ENCODE data around the gene MATN3.
"Not testable (repeated sequence)": the region's sequence is repeated elsewhere in the genome, so short reads cannot be mapped to it uniquely, and the experiment has no call there.

MATN3 gene, protein sequence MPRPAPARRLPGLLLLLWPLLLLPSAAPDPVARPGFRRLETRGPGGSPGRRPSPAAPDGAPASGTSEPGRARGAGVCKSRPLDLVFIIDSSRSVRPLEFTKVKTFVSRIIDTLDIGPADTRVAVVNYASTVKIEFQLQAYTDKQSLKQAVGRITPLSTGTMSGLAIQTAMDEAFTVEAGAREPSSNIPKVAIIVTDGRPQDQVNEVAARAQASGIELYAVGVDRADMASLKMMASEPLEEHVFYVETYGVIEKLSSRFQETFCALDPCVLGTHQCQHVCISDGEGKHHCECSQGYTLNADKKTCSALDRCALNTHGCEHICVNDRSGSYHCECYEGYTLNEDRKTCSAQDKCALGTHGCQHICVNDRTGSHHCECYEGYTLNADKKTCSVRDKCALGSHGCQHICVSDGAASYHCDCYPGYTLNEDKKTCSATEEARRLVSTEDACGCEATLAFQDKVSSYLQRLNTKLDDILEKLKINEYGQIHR

DNA sequence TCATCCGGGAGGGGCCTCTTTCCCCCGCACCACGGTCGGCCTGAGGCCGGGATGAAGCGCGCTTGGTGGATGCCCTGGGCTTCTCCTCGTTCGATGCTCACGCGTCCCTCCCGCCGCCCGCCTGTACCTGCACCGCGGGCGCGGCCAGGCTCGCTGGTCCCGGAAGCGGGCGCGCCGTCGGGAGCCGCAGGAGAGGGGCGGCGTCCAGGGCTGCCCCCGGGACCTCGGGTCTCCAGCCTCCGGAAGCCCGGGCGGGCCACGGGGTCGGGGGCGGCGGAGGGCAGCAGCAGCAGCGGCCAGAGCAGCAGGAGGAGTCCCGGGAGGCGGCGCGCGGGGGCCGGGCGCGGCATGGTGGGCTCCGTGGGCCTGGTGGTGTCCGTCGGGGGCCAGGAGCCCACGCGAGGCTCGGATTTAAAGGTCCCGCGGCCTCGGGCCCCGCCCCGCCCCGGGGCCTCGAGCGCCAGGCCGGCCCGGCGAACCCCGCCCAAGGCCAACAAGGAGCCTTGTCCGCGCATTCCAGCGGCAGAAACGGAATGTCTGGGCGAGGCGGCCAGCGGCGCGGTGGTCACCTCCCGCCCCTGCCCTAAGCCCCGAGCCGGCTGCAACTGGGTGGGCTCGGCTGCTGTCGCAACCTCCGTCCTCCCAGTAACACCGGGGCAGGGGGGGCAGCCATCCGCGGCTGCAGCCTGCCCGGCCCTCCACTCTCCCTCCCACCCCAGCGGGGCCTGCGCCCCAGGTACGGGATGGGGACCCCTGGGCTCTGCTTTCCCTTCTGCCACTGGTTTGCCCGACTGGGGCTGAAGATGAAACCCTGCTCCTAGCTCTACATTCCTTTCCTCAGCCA, at the start of gene MATN3:
Gene MATN3, minus strand, starts transcription at position 387 of the 844 bp plus-strand sequence. Its CDS starts 37 bp downstream, at position 350.
- no peak for DNase-seq (ENCODE audit: low read depth)

- no peak for DNase-seq (ENCODE audit: low read depth)
Observed at GRCh38 chr2:20061940-20062339, 49.5 kb upstream of the MATN3 start.

- no peak for DNase-seq (ENCODE audit: low read depth)
Observed at GRCh38 chr2:20061476-20061875, 49.0 kb upstream of the MATN3 start.

- no peak for DNase-seq (ENCODE audit: low read depth)
Observed at GRCh38 chr2:20060106-20060505, 47.6 kb upstream of the MATN3 start.

- no peak for DNase-seq (ENCODE audit: low read depth)
Observed at GRCh38 chr2:20057268-20057667, 44.8 kb upstream of the MATN3 start.

GRCh38 chr2:20054931-20055330, 42.5 kb upstream of the MATN3 start:
- no peak for DNase-seq (ENCODE audit: low read depth)

DNA sequence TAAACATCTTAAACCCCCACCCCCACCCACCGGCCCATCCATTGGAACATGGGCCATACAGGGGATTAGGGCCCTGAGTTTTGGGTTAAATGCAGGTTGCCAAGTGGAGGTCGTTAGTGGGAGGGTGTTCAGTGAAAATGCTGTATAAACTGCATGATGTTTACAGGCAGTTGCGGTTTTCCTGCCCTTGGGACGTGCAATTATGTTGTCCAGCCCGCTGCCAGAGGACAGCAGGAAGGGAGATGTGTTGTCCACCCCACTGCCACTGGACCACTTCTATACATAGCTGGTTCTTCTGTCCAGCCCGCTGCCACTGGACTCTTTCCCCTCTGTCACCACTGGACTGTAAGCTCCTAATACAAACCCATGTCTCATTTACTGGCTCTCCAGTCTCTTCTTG, 41.7 kb upstream of the MATN3 start:
- DNase-seq (ENCODE audit: low read depth), result no peak

GRCh38 chr2:20052861-20053281, 40.4 kb upstream of the MATN3 start:
- DNase-seq (ENCODE audit: low read depth), result no peak

- DNase-seq (ENCODE audit: low read depth), result no peak
Observed at GRCh38 chr2:20052229-20052851, 39.9 kb upstream of the MATN3 start.

DNA sequence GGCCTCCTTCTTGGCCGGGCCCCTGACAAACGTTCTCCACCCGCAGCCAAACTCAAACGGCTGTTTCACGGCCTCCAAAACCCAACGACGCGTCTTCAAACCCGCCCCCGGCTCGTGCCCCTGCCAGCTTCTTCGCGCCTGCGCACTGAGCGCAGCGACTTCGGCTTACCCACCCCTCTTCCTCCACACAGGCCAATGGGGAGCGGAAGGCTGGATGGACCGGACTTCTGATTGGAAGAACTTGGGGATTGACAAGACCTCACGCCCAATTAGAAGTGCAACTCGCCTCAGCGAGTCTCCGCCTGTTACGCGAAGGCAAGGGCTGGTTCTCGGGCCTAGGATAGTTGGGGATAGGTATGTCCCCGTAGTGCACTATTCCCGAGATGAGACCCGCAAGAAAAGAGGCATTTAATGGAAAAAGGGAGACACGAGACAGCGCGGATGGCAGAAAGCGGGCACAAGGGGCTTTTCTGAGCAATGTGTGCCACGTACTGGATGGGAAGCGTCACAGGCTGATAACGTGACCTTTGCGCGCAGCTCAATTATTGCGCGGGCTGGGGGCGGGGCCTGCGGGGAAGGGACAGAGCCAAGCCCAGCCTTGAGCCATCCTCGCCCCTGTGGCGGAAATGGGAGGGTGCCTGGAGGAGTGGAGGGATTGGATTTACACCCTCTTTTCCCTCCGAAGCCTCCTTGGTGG, 39.2 kb upstream of the MATN3 start, which contains the start of gene LAPTM4A:
Gene LAPTM4A, minus strand, starts transcription at position 97 of the 697 bp plus-strand sequence. CDS start 108 bp downstream, outside the sequence.
- peak; percentile 99 for DNase-seq (ENCODE audit: low read depth)

DNA sequence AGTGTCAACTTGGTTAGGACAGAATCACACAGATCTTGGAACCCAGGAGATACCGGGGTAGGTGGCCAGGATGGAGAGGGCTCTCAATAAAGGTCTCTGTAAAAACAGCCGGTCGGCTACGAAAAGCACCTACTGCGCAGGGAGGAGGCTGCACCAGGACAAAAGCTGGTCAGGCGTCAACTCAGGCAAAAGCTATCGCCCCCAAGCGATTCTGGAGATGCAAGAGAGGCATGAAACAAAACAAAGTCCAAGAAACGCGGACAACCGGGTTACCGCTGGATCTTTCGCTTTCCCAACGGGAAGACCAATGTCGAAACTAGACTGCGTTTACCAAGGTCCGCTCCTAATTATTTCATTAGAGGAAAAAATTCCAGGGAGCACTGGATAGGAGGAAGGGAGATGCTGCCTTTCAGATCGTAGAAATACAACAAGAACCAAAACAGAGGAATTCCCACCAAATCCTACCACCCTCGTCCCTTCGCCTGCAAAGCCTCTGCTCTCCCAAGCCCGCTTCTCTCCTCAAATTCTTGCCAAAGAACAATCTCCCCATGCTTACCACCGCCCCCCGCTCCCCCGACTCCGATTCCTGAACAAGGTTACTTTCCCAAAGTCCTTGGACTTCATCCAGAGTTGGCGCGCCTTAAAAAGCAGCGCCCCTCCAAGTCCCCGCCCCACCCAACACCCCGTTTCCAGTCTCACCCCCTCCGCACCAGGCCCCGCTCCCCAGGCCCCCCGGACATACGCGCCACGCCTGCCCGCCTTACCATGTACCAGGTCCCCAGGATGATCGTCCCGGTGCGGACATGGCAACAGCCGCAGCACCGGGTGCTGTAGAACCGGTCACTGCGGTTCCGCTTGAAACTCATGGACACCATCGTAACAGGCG, 38.4 kb upstream of the MATN3 start:
- DNase-seq (ENCODE audit: low read depth), result peak; percentile 54

- DNase-seq (ENCODE audit: low read depth), result peak; percentile 73
Observed at GRCh38 chr2:20050104-20050645, 37.7 kb upstream of the MATN3 start.

DNA sequence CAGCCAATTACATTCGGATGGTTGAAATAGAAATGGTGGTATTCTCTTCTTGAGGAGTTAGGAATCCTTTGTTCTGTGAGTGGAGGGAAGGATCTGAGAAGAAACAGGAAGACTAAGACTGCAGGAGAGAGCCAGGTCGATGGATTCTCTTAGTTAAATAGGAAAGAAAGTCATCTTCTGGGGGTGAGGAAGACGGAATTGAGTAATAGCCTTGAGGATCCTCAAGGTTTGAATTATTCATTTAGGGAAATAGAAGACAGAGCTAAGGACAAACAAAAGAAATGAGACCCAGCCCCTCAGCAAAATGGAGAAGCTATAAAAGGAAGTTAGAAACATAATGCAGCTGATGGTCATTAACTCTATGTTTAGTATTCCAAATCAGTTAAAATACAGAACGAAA, 37.2 kb upstream of the MATN3 start:
- DNase-seq (ENCODE audit: low read depth), result no peak

DNA sequence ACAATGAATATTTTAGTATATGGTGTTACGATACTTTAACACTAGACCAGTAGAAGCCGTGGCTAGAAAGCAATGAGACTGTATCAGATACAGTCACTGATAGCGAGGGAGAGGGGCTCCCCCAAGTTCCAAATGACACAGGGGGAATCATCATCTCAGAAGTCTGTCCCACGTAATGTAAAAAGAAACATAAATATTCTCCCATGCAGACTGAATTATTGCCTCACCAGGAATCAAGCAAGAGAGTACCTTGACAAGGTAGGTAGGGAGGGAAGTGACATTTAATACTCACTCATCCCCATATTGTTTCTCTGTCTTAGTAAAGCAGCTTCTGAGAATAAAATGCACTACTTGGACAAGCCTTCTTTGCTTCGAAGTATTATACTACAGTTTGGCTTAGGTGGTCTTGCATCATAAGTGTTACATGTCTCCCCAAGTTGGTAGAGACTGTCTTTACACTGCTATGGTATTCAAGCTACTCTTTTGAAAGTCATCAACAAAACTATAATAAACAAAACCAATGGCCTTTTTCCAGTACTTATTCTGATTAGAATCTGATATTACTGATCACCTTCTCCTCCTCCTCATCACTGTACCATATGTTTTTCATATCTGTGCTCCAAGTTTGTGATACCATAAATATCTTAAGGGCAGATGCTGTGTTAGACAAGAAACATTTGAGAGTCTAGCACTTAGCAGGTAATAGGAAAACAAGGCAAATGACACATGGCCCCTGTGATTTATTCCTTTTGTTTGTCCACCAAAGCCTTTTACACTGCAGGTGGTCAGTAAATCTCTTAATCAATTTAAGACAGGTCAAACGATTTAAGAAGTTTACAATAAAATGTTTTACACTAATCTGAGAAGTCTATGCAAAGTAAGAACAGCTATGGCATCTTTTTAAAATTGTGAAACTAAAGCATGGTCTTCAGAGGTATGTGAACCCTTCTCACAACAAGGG, 36.3 kb upstream of the MATN3 start:
- no peak for DNase-seq (ENCODE audit: low read depth)

- not testable (repeated sequence) for DNase-seq (ENCODE audit: low read depth)
Observed at GRCh38 chr2:20045712-20046292, 33.3 kb upstream of the MATN3 start.

- DNase-seq (ENCODE audit: low read depth), result no peak
Observed at GRCh38 chr2:20044778-20045177, 32.3 kb upstream of the MATN3 start.

DNA sequence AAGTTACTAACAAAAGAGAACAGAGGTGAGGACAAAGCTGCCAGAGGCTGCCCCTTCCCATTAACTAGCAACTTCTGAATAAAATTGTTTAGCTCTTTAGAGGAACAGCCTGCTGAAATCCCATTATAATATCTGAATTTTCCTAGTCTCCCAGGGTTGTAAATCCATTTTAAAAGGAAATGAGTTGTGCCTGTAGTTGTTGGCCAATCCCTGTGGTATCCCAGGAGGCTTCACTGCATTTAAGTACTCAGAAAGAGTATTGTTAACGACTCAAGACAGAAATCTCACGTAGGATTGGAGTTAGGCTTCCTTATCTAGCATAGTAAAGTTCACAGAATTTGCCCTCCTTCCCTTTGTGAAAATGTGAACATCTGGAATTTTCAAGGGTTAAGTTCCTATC, 30.1 kb upstream of the MATN3 start:
- no peak for DNase-seq (ENCODE audit: low read depth)

GRCh38 chr2:20040489-20041172, 28.2 kb upstream of the MATN3 start:
- no peak for DNase-seq (ENCODE audit: low read depth)

Measured in CMK (cell line).